Trophoblast cell (in vitro differentiated cells and primary cell): ENCODE measurements around the gene WDR45B.

ENCODE experiments used
- DNase-seq, 2 donors: peaks; one replicate each; pipeline ENCODE4 v3.0.0-alpha.2; 2016
- H2AFZ ChIP-seq: 2 replicates; pipeline ENCODE4 v1.6.1; 2013; ENCODE audit warnings: low read length, moderate library complexity, mild to moderate bottlenecking; ENCODE audit not compliant: insufficient read depth, poor library complexity
- H2AK5ac ChIP-seq: 2 replicates; pipeline ENCODE4 v1.6.1; 2013; ENCODE audit warnings: mild to moderate bottlenecking, low read length
- H2BK120ac ChIP-seq: 2 replicates; pipeline ENCODE4 v1.6.1; 2013; ENCODE audit warnings: low read length, mild to moderate bottlenecking, moderate library complexity; ENCODE audit not compliant: insufficient read depth, poor library complexity
- H2BK12ac ChIP-seq: 2 replicates; pipeline ENCODE4 v1.6.1; 2013; ENCODE audit warnings: mild to moderate bottlenecking, low read length, moderate library complexity
- H2BK5ac ChIP-seq: 2 replicates; pipeline ENCODE4 v1.6.1; 2013; ENCODE audit warnings: low read length, low read depth, moderate library complexity, mild to moderate bottlenecking; ENCODE audit not compliant: poor library complexity
- H3K14ac ChIP-seq: 2 replicates; pipeline ENCODE4 v1.6.1; 2013; ENCODE audit warnings: mild to moderate bottlenecking, low read length
- H3K18ac ChIP-seq: 2 replicates; pipeline ENCODE4 v1.6.1; 2013; ENCODE audit warnings: mild to moderate bottlenecking, low read length
- H3K23ac ChIP-seq: 2 replicates; pipeline ENCODE4 v1.6.1; 2013; ENCODE audit warnings: low read length
- H3K27ac ChIP-seq: 2 replicates; pipeline ENCODE4 v1.5.1; 2013; ENCODE audit warnings: low read depth, mild to moderate bottlenecking, inconsistent platforms, low read length, moderate library complexity
- H3K27me3 ChIP-seq: 2 replicates; pipeline ENCODE4 v1.6.1; 2013; ENCODE audit warnings: inconsistent platforms, mild to moderate bottlenecking, low read length, moderate library complexity; ENCODE audit not compliant: insufficient read depth
- H3K36me3 ChIP-seq, 2 experiments: 1 replicate in 1 of 2; 2 replicates in 1 of 2; pipeline ENCODE4 v1.6.1; 2013; ENCODE audit warnings: low read length in 2 of 2, mild to moderate bottlenecking in 2 of 2, moderate library complexity in 1 of 2; ENCODE audit not compliant: insufficient read depth in 2 of 2, control insufficient read depth in 1 of 2
- H3K4ac ChIP-seq: 2 replicates; pipeline ENCODE4 v1.6.1; 2013; ENCODE audit warnings: low read depth, mild to moderate bottlenecking, low read length, moderate library complexity
- H3K4me1 ChIP-seq, 2 experiments: 1 replicate in 1 of 2; 2 replicates in 1 of 2; pipeline ENCODE4 v1.6.1; 2013; ENCODE audit warnings: low read length in 2 of 2, mild to moderate bottlenecking in 2 of 2, moderate library complexity in 1 of 2; ENCODE audit not compliant: insufficient read depth in 2 of 2, control insufficient read depth in 1 of 2
- H3K4me2 ChIP-seq: 2 replicates; pipeline ENCODE4 v1.6.1; 2013; ENCODE audit warnings: inconsistent platforms, mild to moderate bottlenecking, low read length, moderate library complexity
- H3K4me3 ChIP-seq: 2 replicates; pipeline ENCODE4 v1.5.1; 2013; ENCODE audit warnings: mild to moderate bottlenecking, low read depth, low read length, inconsistent platforms
- H3K79me1 ChIP-seq: one replicate; pipeline ENCODE4 v1.6.1; 2013; ENCODE audit warnings: low read length
- H3K79me2 ChIP-seq: 2 replicates; pipeline ENCODE4 v1.6.1; 2013; ENCODE audit warnings: low read length, mild to moderate bottlenecking; ENCODE audit not compliant: control insufficient read depth, insufficient read depth, poor library complexity
- H3K9ac ChIP-seq: 2 replicates; pipeline ENCODE4 v1.6.1; 2013; ENCODE audit warnings: mild to moderate bottlenecking, low read length
- H3K9me3 ChIP-seq: 2 replicates; pipeline ENCODE4 v1.6.1; 2013; ENCODE audit warnings: low read depth, mild to moderate bottlenecking, control low read depth, inconsistent platforms, low read length; ENCODE audit not compliant: insufficient read depth
- H4K12ac ChIP-seq: 2 replicates; pipeline ENCODE4 v1.6.1; 2013; ENCODE audit warnings: low read depth, mild to moderate bottlenecking, low read length, moderate library complexity
- H4K8ac ChIP-seq: 2 replicates; pipeline ENCODE4 v1.6.1; 2013; ENCODE audit warnings: low read depth, mild to moderate bottlenecking, low read length, moderate library complexity
- H4K91ac ChIP-seq: one replicate; pipeline ENCODE4 v1.6.1; 2013; ENCODE audit warnings: low read depth, mild to moderate bottlenecking, low read length, moderate library complexity
- WGBS: extraction: QIAGEN DNeasy Blood & Tissue Kit; methylation state at CpG from one replicate; pipeline ENCODE4 v1.1.7; 2013; ENCODE audit warnings: missing lambda C conversion rate; ENCODE audit not compliant: insufficient read length, insufficient coverage; ENCODE audit errors: extremely low coverage; 5-methylcytosine and 5-hydroxymethylcytosine counted together

Gene WDR45B

GRCh38 chr17:82675476-82676245 is 27.4 kb upstream of the WDR45B start:
- no peak overlapping the region for H3K18ac ChIP-seq
- no peaks in the 10 kb centered on the region for H3K36me3 ChIP-seq
- H2BK120ac ChIP-seq = no peak overlapping the region
- no peak overlapping the region for H4K8ac ChIP-seq
- no peak overlapping the region for H3K4me2 ChIP-seq
- peaks cover 5% of the 10 kb centered on the region for H3K9me3 ChIP-seq
- no peak for DNase-seq
- H3K79me2 ChIP-seq = no peaks in the 10 kb centered on the region
- H3K23ac ChIP-seq = no peak overlapping the region
- H3K14ac ChIP-seq = no peak overlapping the region
- H3K4me1 ChIP-seq = no peaks in the 10 kb centered on the region
- H4K91ac ChIP-seq = no peak overlapping the region
- no CpG with 5 or more reads among the region's 18 CpGs for whole genome bisulfite sequencing
- H4K12ac ChIP-seq = no peak overlapping the region
- H3K4me3 ChIP-seq = no peak overlapping the region
- H2BK5ac ChIP-seq = no peak overlapping the region
- no peaks in the 10 kb centered on the region for H3K27me3 ChIP-seq
- no peaks in the 10 kb centered on the region for H3K79me1 ChIP-seq
- no peak overlapping the region for H2AFZ ChIP-seq
- no peak overlapping the region for H3K9ac ChIP-seq
- no peak overlapping the region for H2BK12ac ChIP-seq
- no peak overlapping the region for H3K4ac ChIP-seq
- H2AK5ac ChIP-seq = no peak overlapping the region
- H3K27ac ChIP-seq = no peak overlapping the region

GRCh38 chr17:82674656-82675475 is 26.6 kb upstream of the WDR45B start:
- peaks cover 3% of the 10 kb centered on the region for H3K9me3 ChIP-seq
- H3K14ac ChIP-seq = no peak overlapping the region
- no peaks in the 10 kb centered on the region for H3K79me2 ChIP-seq
- no peak overlapping the region for H4K91ac ChIP-seq
- no peaks in the 10 kb centered on the region for H3K4me1 ChIP-seq
- H3K4ac ChIP-seq = no peak overlapping the region
- H3K4me3 ChIP-seq = no peak overlapping the region
- WGBS = no CpG with 5 or more reads among the region's 20 CpGs
- H3K18ac ChIP-seq = no peak overlapping the region
- no peak overlapping the region for H2BK12ac ChIP-seq
- H3K23ac ChIP-seq = no peak overlapping the region
- no peak overlapping the region for H3K9ac ChIP-seq
- no peaks in the 10 kb centered on the region for H3K27me3 ChIP-seq
- no peak overlapping the region for H2BK120ac ChIP-seq
- H3K79me1 ChIP-seq = no peaks in the 10 kb centered on the region
- no peak overlapping the region for H4K8ac ChIP-seq
- H2AFZ ChIP-seq = no peak overlapping the region
- no peak overlapping the region for H2AK5ac ChIP-seq
- DNase-seq = no peak
- no peak overlapping the region for H2BK5ac ChIP-seq
- no peak overlapping the region for H4K12ac ChIP-seq
- H3K4me2 ChIP-seq = no peak overlapping the region
- no peaks in the 10 kb centered on the region for H3K36me3 ChIP-seq
- H3K27ac ChIP-seq = no peak overlapping the region

GRCh38 chr17:82670661-82671450 is 22.6 kb upstream of the WDR45B start:
- Histone ChIP-seq H2AK5ac (no peak overlapping the region), H4K91ac (no peak overlapping the region), H2BK12ac (no peak overlapping the region), H3K27ac (no peak overlapping the region), H3K14ac (no peak overlapping the region), H3K4me1 (peaks cover 0 to 3% of the 10 kb centered on the region in 2 experiments), H4K12ac (no peak overlapping the region), H3K23ac (no peak overlapping the region), H4K8ac (no peak overlapping the region), H3K18ac (no peak overlapping the region), H2BK5ac (no peak overlapping the region), H3K36me3 (no peaks in the 10 kb centered on the region), H3K79me1 (no peaks in the 10 kb centered on the region), H2AFZ (no peak overlapping the region), H3K4me2 (no peak overlapping the region), H2BK120ac (no peak overlapping the region), H3K27me3 (no peaks in the 10 kb centered on the region), H3K79me2 (no peaks in the 10 kb centered on the region), H3K9ac (peak overlapping the region; percentile 13), H3K9me3 (peaks cover 3% of the 10 kb centered on the region), H3K4me3 (no peak overlapping the region), H3K4ac (no peak overlapping the region)
- DNase-seq = no peak
- WGBS = 100% methylated on average over 2 of the region's 19 CpGs

GRCh38 chr17:82668631-82669099 is 20.4 kb upstream of the WDR45B start:
- Histone ChIP-seq H4K8ac (no peak overlapping the region), H3K27me3 (no peaks in the 10 kb centered on the region), H3K23ac (no peak overlapping the region), H2AFZ (peak overlapping the region; percentile 28), H3K9ac (no peak overlapping the region), H4K91ac (no peak overlapping the region), H3K4ac (no peak overlapping the region), H4K12ac (no peak overlapping the region), H3K36me3 (no peaks in the 10 kb centered on the region), H3K4me3 (no peak overlapping the region), H3K14ac (no peak overlapping the region), H3K9me3 (peaks cover 3% of the 10 kb centered on the region), H3K79me2 (no peaks in the 10 kb centered on the region), H3K4me2 (peak overlapping the region; percentile 24), H2BK12ac (no peak overlapping the region), H2BK120ac (no peak overlapping the region), H2BK5ac (no peak overlapping the region), H3K27ac (no peak overlapping the region), H3K79me1 (no peaks in the 10 kb centered on the region), H2AK5ac (no peak overlapping the region), H3K4me1 (peaks cover 0 to 3% of the 10 kb centered on the region in 2 experiments), H3K18ac (no peak overlapping the region)
- no CpG with 5 or more reads among the region's 20 CpGs for WGBS
- peak; percentile 71 to 88 for DNase-seq
